C4-2B (cell line): ENCODE results near the gene PLAGL2.

ENCODE experiments used
- H3K27ac ChIP-seq: fragments of 450-650 bp; 2 replicates; pipeline ENCODE4 v1.5.1; 2017
- CTCF ChIP-seq: fragments of 450-650 bp; conservative IDR thresholded peaks from 2 replicates; pipeline ENCODE4 v1.5.1; 2017; ENCODE audit warnings: mild to moderate bottlenecking
- ZFX ChIP-seq: fragments of 450-650 bp; IDR thresholded peaks from 2 replicates; pipeline ENCODE4 v1.6.1; 2017

PLAGL2 gene

GRCh38 chr20:32165836-32166545, 41.6 kb downstream of the PLAGL2 start:
- no peak overlapping the region for H3K27ac ChIP-seq
- no peak for TF ChIP-seq CTCF
- no peak for TF ChIP-seq ZFX

GRCh38 chr20:32164984-32165735, 42.4 kb downstream of the PLAGL2 start:
- TF ChIP-seq ZFX, result no peak
- TF ChIP-seq CTCF, result no peak

GRCh38 chr20:32163951-32164350, 43.6 kb downstream of the PLAGL2 start:
- TF ChIP-seq ZFX, result no peak
- TF ChIP-seq CTCF, result no peak
- no peak overlapping the region for H3K27ac ChIP-seq

More at GRCh38 chr20:32164984-32165735, 42.4 kb downstream of the PLAGL2 start:
- H3K27ac ChIP-seq, result no peak overlapping the region

- H3K27ac ChIP-seq, result no peak overlapping the region
- TF ChIP-seq ZFX (no peak), CTCF (no peak)
These were observed 45.2 kb downstream of the PLAGL2 start for GRCh38 chr20:32162351-32162750.

- H3K27ac ChIP-seq, result no peak overlapping the region
- TF ChIP-seq CTCF (no peak), ZFX (no peak)
These were observed 47.2 kb downstream of the PLAGL2 start for GRCh38 chr20:32160341-32160740.

DNA sequence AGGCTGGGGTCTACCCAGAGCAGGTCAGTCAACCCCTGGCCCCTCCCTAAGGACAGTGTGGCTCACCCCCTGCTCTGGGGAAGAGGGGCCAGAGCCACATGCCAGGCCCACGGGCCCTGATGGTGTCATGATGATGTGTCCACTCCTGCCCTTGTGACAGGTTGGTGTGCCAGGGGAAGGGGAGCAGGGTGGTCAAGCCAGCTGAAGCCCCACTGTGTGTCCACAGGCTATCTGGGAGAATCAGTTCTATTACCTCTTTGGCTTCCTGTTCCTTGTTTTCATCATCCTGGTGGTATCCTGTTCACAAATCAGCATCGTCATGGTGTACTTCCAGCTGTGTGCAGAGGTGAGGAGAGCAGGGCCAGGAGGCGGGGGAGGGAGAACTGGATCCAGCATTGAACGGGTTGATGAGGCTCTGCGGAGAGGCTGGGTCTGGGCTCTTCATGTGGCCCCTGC, 47.7 kb downstream of the PLAGL2 start:
- no peak for TF ChIP-seq CTCF
- TF ChIP-seq ZFX, result no peak
- no peak overlapping the region for H3K27ac ChIP-seq
